ENCODE measurements around the gene CACNA2D3. TPM values are rescaled to one million over a fixed set of nuclear protein-coding genes. Genes with fewer than 3 reads are reported as not detected.

The CACNA2D3 gene
- polyA plus RNA-seq, 1 donor from 2014 or later: 26.2 TPM

DNA sequence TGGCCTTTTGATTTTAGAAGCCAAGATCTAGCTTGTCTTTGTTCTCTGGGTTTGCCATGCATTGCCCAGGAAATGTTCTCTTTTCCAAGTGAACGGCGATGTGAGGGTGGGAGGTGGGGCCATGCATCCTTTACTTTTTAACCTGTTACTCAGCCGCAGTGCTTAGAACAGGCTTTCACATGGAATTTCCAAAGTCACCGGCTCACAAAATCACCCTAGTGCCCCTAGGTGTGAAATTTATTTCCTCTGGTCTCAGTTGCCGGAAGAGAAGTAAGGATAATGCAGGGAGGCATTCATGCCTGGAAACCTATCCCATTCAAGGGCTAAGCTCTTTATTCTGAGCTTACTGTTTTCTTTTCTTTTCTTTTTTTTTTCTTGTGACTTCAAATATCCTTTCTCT lies 93.2 kb downstream of the CACNA2D3 start:
- Histone ChIP-seq H4K20me1 (ENCODE audit: insufficient read depth) (no peaks in the 10 kb centered on the region), H3K27ac (ENCODE audit: low read length) (no peak overlapping the region), H3K27me3 (ENCODE audit: insufficient read depth, low read depth, low read length) (no peaks in the 10 kb centered on the region), H3K9me3 (ENCODE audit: low read length) (no peaks in the 10 kb centered on the region), H3K36me3 (ENCODE audit: insufficient read depth, low read length) (no peaks in the 10 kb centered on the region), H3K4me2 (ENCODE audit: low read length) (no peak overlapping the region), H3K9ac (ENCODE audit: low read length) (no peak overlapping the region), H3K4me3 (ENCODE audit: low read length) (no peak overlapping the region), H3K79me2 (replicated peaks; ENCODE audit: insufficient read depth, low read length) (no peaks in the 10 kb centered on the region), H3F3A (ENCODE audit: insufficient read depth, low read length, poor library complexity, severe bottlenecking) (no peaks in the 10 kb centered on the region), H3K9me2 (ENCODE audit: insufficient read depth, low read length) (no peaks in the 10 kb centered on the region), H2AFZ (ENCODE audit: low read depth, low read length) (no peak overlapping the region)
- no peak for TF ChIP-seq RAD21 (conservative IDR thresholded peaks at IDR 0.05)

DNA sequence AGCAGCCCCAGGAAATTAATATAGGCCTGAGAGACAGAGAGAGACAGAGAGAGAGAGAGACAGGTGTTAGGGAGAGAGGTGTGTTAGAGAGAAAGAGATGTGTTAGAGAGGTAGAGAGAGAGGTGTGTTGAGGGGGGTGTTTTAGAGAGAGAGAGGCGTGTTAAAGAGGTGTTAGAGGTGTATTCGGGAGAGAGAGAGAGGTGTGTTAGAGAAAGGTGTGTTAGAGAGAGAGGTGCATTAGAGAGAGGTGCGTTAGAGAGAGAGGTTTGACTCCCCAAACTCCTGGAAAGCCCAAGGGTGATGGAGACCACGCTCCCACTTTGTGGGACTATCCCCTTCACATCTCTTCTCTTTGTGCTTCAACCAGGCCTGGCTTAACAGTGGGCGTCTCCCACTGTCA lies 95.5 kb downstream of the CACNA2D3 start:
- Histone ChIP-seq H3K9ac (ENCODE audit: low read length) (no peak overlapping the region), H3K79me2 (replicated peaks; ENCODE audit: insufficient read depth, low read length) (no peaks in the 10 kb centered on the region), H3K36me3 (ENCODE audit: insufficient read depth, low read length) (no peaks in the 10 kb centered on the region), H2AFZ (ENCODE audit: low read depth, low read length) (no peak overlapping the region), H3K27ac (ENCODE audit: low read length) (no peak overlapping the region), H3K9me3 (ENCODE audit: low read length) (no peaks in the 10 kb centered on the region), H3K27me3 (ENCODE audit: insufficient read depth, low read depth, low read length) (no peaks in the 10 kb centered on the region), H3K4me3 (ENCODE audit: low read length) (no peak overlapping the region), H3K9me2 (ENCODE audit: insufficient read depth, low read length) (no peaks in the 10 kb centered on the region), H4K20me1 (ENCODE audit: insufficient read depth) (no peaks in the 10 kb centered on the region), H3F3A (ENCODE audit: insufficient read depth, low read length, poor library complexity, severe bottlenecking) (no peaks in the 10 kb centered on the region), H3K4me2 (ENCODE audit: low read length) (no peak overlapping the region)
- TF ChIP-seq SMC3 (conservative IDR thresholded peaks at IDR 0.05; ENCODE audit: poor library complexity) (no peak), RAD21 (conservative IDR thresholded peaks at IDR 0.05) (no peak), MXI1 (conservative IDR thresholded peaks at IDR 0.05; ENCODE audit: poor library complexity, severe bottlenecking) (no peak), EP300 (conservative IDR thresholded peaks at IDR 0.05; ENCODE audit: poor library complexity, severe bottlenecking) (no peak), CTCF (IDR thresholded peaks at IDR 0.05; ENCODE audit: poor library complexity, severe bottlenecking) (no peak), TAF1 (IDR thresholded peaks at IDR 0.05; ENCODE audit: low read depth) (no peak), EZH2 (IDR thresholded peaks at IDR 0.05; ENCODE audit: borderline replicate concordance, insufficient read depth, low read length, poor library complexity, severe bottlenecking) (no peak), POLR2AphosphoS5 (IDR thresholded peaks at IDR 0.05) (no peak)
- TF ChIP-seq, protein P1, sequence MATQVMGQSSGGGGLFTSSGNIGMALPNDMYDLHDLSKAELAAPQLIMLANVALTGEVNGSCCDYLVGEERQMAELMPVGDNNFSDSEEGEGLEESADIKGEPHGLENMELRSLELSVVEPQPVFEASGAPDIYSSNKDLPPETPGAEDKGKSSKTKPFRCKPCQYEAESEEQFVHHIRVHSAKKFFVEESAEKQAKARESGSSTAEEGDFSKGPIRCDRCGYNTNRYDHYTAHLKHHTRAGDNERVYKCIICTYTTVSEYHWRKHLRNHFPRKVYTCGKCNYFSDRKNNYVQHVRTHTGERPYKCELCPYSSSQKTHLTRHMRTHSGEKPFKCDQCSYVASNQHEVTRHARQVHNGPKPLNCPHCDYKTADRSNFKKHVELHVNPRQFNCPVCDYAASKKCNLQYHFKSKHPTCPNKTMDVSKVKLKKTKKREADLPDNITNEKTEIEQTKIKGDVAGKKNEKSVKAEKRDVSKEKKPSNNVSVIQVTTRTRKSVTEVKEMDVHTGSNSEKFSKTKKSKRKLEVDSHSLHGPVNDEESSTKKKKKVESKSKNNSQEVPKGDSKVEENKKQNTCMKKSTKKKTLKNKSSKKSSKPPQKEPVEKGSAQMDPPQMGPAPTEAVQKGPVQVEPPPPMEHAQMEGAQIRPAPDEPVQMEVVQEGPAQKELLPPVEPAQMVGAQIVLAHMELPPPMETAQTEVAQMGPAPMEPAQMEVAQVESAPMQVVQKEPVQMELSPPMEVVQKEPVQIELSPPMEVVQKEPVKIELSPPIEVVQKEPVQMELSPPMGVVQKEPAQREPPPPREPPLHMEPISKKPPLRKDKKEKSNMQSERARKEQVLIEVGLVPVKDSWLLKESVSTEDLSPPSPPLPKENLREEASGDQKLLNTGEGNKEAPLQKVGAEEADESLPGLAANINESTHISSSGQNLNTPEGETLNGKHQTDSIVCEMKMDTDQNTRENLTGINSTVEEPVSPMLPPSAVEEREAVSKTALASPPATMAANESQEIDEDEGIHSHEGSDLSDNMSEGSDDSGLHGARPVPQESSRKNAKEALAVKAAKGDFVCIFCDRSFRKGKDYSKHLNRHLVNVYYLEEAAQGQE (IDR thresholded peaks at IDR 0.05; ENCODE audit: borderline replicate concordance): no peak

GRCh38 chr3:54222316-54222715 lies 100.0 kb downstream of the CACNA2D3 start:
- Histone ChIP-seq H3K4me3 (ENCODE audit: low read length) (no peak overlapping the region), H3K9ac (ENCODE audit: low read length) (no peak overlapping the region), H3K9me3 (ENCODE audit: low read length) (no peaks in the 10 kb centered on the region), H3F3A (ENCODE audit: insufficient read depth, low read length, poor library complexity, severe bottlenecking) (no peaks in the 10 kb centered on the region), H3K36me3 (ENCODE audit: insufficient read depth, low read length) (no peaks in the 10 kb centered on the region), H3K27me3 (ENCODE audit: insufficient read depth, low read depth, low read length) (no peaks in the 10 kb centered on the region), H3K9me2 (ENCODE audit: insufficient read depth, low read length) (no peaks in the 10 kb centered on the region), H3K27ac (ENCODE audit: low read length) (no peak overlapping the region), H3K4me2 (ENCODE audit: low read length) (no peak overlapping the region), H3K79me2 (replicated peaks; ENCODE audit: insufficient read depth, low read length) (no peaks in the 10 kb centered on the region), H2AFZ (ENCODE audit: low read depth, low read length) (no peak overlapping the region), H4K20me1 (ENCODE audit: insufficient read depth) (no peaks in the 10 kb centered on the region)
- TF ChIP-seq POLR2AphosphoS5 (IDR thresholded peaks at IDR 0.05): no peak
- no peak for TF ChIP-seq EZH2 (IDR thresholded peaks at IDR 0.05; ENCODE audit: borderline replicate concordance, insufficient read depth, low read length, poor library complexity, severe bottlenecking)
- TF ChIP-seq, protein P1 (IDR thresholded peaks at IDR 0.05; ENCODE audit: borderline replicate concordance): no peak
- TF ChIP-seq TAF1 (IDR thresholded peaks at IDR 0.05; ENCODE audit: low read depth): no peak

Measured in neural cell (in vitro differentiated cells).